ENCODE measurements around the gene CTNNA2.
"Not testable (repeated sequence)": the region's sequence is repeated elsewhere in the genome, so short reads cannot be mapped to it uniquely, and the experiment has no call there.

Gene CTNNA2

DNA sequence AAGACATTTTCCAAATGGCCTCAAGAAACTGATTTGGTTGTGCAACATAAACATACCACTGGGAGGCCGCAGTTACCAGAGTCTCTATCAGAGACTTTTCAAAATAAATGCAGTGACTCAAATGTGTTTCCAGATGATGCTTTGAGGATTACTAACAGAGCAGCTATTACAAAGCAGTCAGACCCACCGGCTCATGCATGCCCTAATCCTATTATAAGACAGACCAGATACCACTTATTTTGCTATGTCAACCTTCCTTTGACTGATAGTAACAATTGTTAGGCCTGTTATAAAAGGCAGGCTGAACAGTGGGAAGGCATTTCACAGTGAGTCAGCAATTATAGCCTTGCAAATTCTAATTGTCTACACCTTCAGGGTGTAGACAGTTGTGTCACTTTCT, 574.0 kb downstream of the CTNNA2 start:
- DNase-seq (ENCODE audit: low spot score): no peak

GRCh38 chr2:80091237-80091636, 578.4 kb downstream of the CTNNA2 start:
- no peak for DNase-seq (ENCODE audit: low spot score)

DNA sequence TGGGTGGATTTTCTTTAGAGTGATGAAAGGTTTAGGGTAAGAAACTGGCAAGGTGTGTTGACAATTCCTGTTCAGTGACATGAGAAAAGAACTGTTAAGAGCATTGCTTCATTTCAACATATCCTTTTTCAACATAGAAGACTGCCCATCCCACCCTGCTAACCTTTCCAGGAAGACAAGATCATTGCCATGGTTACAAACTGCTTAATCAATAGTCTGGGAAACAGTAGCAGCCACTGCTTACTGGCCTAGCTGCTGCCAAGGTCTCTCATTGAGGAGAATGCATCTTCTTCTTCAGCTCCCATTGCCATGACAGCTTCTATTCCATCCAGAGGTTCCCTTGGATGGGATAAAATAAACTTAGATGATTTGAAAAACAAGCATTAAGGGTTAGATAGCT, 579.6 kb downstream of the CTNNA2 start:
- no peak for DNase-seq (ENCODE audit: low spot score)

DNA sequence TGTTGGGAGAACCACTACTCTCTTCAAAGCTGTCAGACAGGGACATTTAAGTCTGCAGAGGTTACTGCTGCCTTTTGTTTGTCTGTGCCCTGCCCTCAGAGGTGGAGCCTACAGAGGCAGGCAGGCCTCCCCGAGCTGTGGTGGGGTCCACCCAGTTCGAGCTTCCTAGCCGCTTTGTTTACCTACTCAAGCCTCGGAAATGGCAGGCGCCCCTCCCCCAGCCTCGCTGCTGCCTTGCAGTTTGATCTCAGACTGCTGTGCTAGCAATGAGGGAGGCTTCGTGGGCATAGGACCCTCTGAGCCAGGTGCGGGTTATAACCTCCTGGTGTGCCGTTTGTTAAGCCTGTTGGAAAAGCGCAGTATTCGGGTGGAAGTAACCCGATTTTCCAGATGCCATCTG, 585.7 kb downstream of the CTNNA2 start:
- not testable (repeated sequence) for DNase-seq (ENCODE audit: low spot score)

DNA sequence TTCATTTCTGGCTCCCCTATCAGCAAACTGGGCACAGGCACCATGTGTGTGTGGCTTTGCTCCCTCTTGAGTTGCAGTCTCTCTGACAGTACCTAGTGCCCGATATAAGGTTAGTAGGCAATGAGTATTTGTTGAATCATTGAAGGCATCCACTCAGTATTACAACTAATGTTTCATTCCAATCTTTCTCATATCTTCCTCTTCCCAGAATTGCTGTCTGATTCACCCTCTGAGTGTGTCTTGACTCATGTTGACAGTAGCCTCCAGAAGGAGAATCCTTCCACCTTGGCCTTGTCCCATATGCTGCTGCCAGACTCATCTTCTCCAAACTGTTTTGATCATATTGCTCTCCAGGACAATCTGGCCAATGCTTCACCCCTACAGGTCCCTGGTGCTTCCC, 589.2 kb downstream of the CTNNA2 start:
- DNase-seq (ENCODE audit: low spot score): no peak

GRCh38 chr2:80105015-80105640, 592.3 kb downstream of the CTNNA2 start:
- no peak for DNase-seq (ENCODE audit: low spot score)

DNA sequence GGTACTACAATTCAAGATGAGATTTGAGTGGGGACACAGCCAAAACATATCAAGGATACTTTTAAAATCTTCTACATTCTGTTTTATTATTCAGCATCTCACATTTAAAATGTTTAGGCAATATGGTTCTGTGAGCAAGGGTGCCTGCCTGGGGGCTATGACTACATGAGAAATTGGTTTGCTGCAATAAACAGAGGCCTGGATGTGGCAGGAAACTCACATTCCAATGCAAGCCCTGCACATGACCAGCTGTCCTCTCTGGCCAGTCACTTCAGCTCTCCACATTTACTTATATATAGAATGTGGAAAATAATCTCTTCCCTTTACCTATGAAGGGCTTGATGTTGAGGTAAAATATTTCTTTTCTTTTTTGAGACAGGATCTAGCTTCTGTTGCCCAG, 598.3 kb downstream of the CTNNA2 start:
- DNase-seq (ENCODE audit: low spot score): no peak

DNA sequence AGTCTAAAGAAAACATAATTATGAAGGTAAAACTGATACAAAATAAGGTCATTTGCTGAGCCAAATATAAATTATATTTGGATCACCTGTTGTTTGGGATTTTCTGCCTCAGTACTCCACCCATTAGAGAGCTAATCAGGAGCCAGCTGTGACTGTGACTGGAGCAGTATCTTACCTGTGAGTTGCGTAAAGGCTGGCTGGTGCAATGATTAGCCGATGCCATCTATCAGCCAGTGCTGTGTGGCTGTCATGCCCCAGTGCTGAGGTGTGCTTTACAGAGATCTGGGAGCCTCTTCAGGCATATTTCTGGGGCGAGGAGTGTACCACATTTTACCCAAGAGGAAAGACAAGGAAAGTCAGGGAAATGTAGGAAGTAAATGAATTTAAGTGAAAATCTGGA, 599.9 kb downstream of the CTNNA2 start:
- no peak for DNase-seq (ENCODE audit: low spot score)

GRCh38 chr2:80113399-80113798, 600.5 kb downstream of the CTNNA2 start:
- DNase-seq (ENCODE audit: low spot score): no peak

DNA sequence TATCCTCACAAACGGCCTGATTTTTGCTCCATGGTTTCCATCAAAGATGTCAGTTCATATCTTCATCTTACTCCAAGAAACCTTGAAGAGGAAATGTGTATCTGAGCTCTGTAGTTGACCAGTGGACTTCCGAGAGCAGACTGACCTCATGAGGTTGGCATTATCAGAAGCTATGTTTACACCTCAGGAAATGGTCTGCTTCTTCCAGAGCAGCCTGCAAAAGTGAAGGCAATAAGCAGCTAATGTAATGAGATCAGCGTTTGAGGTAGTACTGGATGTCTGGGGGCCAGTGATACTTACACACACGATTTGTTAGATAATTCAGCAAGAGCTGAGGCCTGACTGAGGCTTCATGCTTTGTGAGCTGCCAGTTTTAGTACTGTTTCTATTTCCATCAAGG, 602.0 kb downstream of the CTNNA2 start:
- no peak for DNase-seq (ENCODE audit: low spot score)

DNA sequence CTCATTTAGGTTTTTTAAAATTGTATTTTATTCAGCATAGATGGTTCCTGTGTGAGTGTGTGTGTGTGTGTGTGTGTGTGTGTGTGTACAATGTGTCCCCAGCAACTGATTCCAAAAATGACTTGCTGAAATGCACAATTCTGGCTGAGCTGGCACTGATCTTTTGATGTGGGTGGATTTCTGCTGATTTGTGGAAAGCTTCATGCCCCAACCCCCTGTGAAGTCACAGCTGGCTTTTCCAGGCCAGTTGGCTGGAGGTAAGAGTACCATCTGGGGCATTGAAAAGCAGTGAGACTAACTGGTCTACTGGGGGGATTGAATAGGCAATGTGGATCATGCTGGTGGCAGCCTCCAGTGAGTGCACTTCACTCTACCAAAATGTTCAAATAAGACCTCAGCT, 604.5 kb downstream of the CTNNA2 start:
- no peak for DNase-seq (ENCODE audit: low spot score)

GRCh38 chr2:80120866-80121265, 608.0 kb downstream of the CTNNA2 start:
- DNase-seq (ENCODE audit: low spot score): no peak

DNA sequence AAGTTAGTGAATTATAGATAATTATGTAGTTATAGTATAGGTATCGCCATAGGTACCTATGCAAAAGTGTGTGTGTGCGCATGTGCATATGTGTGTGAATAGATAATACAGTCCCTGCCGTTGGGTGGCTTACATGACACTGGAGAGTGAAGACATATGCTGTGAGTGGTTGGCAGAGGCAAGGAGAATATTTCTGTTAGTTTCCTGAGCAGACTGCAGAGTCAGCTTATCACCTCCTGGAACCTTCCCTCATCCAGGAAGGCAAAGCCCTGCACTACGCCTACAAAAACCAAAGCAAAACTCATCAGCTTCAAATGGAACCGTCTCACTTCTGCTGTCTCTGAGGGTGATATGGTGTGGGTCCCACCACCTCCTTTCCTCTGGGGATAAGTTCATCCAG, 609.8 kb downstream of the CTNNA2 start:
- no peak for DNase-seq (ENCODE audit: low spot score)

DNA sequence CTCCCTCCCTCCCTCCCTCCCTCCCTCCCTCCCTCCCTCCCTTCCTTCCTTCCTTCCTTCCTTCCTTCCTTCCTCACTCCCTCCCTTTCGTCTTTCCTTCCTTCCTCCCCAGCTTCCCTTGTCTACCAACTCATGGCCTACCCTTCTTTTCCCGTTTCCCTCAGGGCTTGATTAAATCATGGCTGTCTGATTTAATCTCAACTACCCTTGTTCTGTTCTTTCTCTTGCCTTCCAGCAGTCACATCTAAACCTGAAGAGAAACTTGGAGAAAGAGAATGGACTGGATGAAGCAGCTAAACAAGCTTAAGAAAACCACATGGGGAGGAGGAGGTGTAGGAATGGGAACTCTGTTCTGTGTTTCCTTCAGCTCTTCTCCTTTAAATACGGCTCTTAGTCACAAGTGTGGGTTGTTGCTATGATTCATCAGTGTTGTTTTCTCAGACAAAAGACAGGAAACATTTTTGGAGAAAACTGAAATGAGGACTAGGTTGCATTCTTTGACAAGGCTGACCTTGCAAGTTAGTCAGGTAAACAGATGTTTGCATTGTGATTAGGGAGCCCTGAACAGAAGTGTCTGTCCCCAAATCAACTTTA, 613.8 kb downstream of the CTNNA2 start:
- no peak for DNase-seq (ENCODE audit: low spot score)

GRCh38 chr2:80128080-80128479, 615.2 kb downstream of the CTNNA2 start:
- DNase-seq (ENCODE audit: low spot score): no peak

DNA sequence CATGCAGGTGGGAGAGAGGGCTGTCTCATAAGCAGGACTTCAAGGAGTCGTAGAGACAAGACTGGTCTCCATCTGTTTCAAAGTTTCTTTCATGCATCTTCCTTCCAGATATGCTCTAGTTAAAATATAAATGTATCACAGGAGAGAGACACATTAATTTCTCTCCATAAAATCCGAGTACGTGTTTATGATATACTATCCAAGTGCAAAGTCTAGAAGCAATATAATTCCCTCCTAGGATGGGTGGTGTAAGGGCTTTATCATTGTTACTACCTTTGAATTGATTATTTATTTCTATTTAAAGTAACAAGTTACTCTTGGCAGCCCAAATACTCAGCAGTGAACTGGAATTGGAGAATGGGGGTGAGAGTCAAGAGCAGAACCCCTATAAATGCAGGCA, 619.4 kb downstream of the CTNNA2 start:
- no peak for DNase-seq (ENCODE audit: low spot score)

DNA sequence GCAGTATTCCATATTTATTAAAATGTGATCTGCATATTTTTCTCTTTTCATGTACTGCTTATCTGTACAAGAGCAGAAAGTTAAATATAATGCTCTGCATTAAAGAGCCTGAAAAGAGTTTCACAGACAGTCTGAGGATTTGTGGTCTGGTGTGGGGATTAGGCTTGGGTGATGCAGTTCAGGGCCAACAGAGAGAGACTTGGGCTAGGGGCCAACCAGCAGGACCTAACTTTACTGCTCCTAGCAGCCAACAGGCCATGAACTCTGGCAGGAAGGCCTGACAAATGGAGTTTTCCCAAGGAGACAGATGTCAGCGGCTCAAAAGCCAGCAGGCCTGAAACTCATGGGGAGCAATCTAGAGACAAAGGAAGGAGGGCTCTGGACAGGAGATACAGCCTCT, 622.1 kb downstream of the CTNNA2 start:
- DNase-seq (ENCODE audit: low spot score): no peak

GRCh38 chr2:80136338-80136737, 623.5 kb downstream of the CTNNA2 start:
- no peak for DNase-seq (ENCODE audit: low spot score)

GRCh38 chr2:80139001-80139400, 626.1 kb downstream of the CTNNA2 start:
- no peak for DNase-seq (ENCODE audit: low spot score)

- DNase-seq (ENCODE audit: low spot score): no peak
These were observed 628.3 kb downstream of the CTNNA2 start for GRCh38 chr2:80141007-80141726.

- no peak for DNase-seq (ENCODE audit: low spot score)
These were observed 632.6 kb downstream of the CTNNA2 start for GRCh38 chr2:80145499-80145898.

- not testable (repeated sequence) for DNase-seq (ENCODE audit: low spot score)
These were observed 633.9 kb downstream of the CTNNA2 start for GRCh38 chr2:80146757-80147156.

- DNase-seq (ENCODE audit: low spot score): no peak
These were observed 634.8 kb downstream of the CTNNA2 start for GRCh38 chr2:80147690-80148089.

GRCh38 chr2:80148906-80149305, 636.1 kb downstream of the CTNNA2 start:
- no peak for DNase-seq (ENCODE audit: low spot score)

Data from iPS-NIHi11 (cell line).